Measurements from ENCODE around the gene XPO6.

XPO6 gene

DNA sequence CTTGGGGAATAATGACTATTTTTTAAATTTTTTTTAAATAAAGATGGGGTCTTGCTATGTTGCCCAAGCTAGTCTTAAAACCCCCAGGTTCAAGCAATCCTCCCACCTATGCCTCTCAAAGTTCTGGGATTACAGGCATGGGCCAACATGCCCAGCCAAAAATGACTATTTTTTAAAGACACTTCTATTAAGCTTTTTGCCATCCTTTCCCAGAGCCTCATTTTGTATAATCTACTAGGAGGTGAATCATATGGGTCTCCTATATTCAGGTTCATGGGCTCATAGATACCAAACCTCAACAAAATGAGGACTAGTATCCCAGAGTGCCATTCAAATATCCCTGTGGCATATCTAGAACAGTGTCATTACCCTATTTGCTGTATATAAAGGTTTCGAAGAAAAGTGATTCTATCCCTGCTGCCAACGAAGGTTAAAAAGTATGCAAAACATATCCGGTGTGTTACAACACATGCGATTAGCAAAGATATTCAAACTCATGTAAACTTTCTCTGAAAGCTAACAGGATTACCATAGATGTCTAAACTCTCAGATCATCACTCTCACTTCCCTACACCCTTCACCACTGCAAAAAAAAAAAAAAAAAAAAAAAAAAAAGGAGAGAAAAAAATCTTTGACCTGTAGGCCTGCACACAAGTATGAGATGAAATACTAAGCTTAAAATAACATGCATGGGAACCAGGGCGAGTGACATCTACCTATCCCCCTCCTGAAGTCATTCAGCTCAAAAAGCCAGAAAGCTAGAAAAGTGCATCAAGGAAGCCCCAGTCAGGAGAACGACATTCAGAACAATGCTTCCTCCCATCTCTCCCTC is 23.5 kb downstream of the XPO6 start:
- DNase-seq = no peak
- in situ Hi-C loops (cut with HindIII; ENCODE audit: low pct_ligation_motif_present, low pct_unique_long_range_greater_than_20kb, low sequenced_read_pairs) = no loop called here

- DNase-seq = no peak
- in situ Hi-C loops (cut with HindIII; ENCODE audit: low pct_ligation_motif_present, low pct_unique_long_range_greater_than_20kb, low sequenced_read_pairs) = no loop called here
Measured at GRCh38 chr16:28187595-28188004, 24.2 kb downstream of the XPO6 start.

GRCh38 chr16:28186752-28187151 is 25.0 kb downstream of the XPO6 start:
- no peak for DNase-seq
- in situ Hi-C loops (cut with HindIII; ENCODE audit: low pct_ligation_motif_present, low pct_unique_long_range_greater_than_20kb, low sequenced_read_pairs) = no loop called here

GRCh38 chr16:28185696-28186095 is 26.1 kb downstream of the XPO6 start:
- DNase-seq = no peak
- in situ Hi-C loops (cut with HindIII; ENCODE audit: low pct_ligation_motif_present, low pct_unique_long_range_greater_than_20kb, low sequenced_read_pairs) = no loop called here

DNA sequence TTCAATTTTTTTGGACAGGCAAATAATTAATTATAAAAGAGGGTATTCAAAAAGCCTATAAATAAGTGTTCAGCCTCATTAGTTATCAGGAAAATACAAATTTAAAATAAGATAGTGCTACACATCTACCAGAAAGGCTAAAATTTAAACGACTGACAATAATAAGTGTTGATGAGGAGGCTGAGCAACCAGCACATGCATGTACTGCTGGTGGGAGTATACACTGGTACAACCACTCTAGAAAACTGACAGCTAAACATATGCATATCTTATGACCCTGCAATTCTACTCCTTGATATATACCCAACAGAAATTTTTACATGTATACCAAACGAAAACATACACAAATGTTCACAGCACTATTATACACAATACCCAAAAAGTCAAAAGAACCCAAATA is 27.1 kb downstream of the XPO6 start:
- in situ Hi-C loops (cut with HindIII; ENCODE audit: low pct_ligation_motif_present, low pct_unique_long_range_greater_than_20kb, low sequenced_read_pairs) = no loop called here
- no peak for DNase-seq

DNA sequence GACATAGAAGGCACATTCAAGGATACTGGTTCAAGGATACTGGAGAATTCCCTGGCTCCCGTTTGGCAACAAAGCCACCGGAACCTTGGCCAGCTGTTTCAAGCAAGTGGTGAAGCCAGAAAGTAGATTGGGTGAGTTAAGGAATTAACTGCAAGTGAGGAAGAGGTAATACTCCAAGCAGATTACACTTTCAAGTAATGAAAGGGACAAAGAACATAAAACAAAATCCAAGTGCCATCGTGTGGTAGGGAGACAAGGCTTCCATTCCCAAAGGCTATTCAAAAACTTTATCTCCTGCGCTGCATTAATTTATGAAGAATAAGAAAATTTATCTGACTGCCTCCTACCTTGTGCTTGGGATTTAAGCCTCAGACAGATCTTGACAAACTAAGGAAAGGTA is 27.8 kb downstream of the XPO6 start:
- DNase-seq = no peak

DNA sequence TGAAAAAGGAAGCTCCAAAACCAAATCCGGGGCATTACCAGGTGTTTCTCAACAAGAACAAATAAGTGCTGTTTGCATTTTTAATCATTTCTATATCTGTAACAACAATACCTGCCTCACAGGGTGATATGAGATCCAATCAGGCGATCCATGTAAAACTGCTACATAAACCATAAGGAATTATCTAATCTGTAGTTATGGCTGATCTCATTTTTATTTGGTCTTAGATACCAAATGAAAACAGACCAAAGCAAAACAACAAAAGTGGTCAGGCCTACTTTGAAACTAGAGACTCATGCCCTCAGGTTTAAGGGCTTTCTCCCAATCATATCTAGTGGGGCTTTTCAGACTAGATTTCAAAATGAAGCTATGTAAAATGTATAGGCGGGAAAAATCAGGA is 28.3 kb downstream of the XPO6 start:
- in situ Hi-C loops (cut with HindIII; ENCODE audit: low pct_ligation_motif_present, low pct_unique_long_range_greater_than_20kb, low sequenced_read_pairs) = no loop called here
- DNase-seq = no peak

More for the DNA sequence above, 27.8 kb downstream of the XPO6 start:
- in situ Hi-C loops (cut with HindIII; ENCODE audit: low pct_ligation_motif_present, low pct_unique_long_range_greater_than_20kb, low sequenced_read_pairs) = no loop called here

DNA sequence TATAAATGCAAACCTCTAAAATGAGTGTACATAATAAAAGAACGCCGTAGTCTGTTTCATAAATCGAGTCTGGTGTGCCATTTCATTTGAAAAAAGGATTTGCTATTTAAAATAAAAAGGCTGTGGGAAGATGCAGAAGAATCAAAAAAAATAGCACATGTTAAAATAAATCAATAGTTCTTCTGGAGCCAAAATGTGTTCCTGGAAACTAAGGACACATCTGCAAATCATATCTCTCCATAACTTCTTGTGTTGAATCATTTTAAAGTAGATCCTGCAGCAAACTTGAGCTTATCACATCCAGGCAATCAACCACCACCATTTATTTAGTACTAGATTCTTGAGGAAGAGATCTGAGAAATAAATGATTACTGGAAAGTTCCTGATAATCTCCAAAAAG is 29.0 kb downstream of the XPO6 start:
- in situ Hi-C loops (cut with HindIII; ENCODE audit: low pct_ligation_motif_present, low pct_unique_long_range_greater_than_20kb, low sequenced_read_pairs) = no loop called here
- no peak for DNase-seq

DNA sequence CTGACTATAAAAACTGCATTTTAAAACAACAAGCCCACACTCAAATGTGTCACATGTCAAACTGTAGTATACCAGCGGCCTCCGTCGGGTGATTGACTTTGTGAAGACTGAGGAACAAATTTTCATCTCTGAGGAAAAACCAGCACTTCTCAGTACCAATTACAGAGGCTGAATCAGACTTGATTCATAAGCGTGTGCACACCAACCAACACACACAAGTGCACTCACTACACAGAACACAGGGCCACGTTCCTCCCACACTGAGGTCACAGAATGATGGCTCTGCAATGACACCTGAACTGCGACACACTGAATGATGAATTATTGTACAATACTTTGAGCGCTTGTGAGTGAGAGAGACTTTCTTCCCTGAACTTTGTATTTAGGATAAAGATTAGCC is 29.6 kb downstream of the XPO6 start:
- in situ Hi-C loops (cut with HindIII; ENCODE audit: low pct_ligation_motif_present, low pct_unique_long_range_greater_than_20kb, low sequenced_read_pairs) = no loop called here
- peak; percentile 51 for DNase-seq

- in situ Hi-C loops (cut with HindIII; ENCODE audit: low pct_ligation_motif_present, low pct_unique_long_range_greater_than_20kb, low sequenced_read_pairs) = no loop called here
- DNase-seq = peak; percentile 97
Measured at GRCh38 chr16:28181515-28181914, 30.2 kb downstream of the XPO6 start.

DNA sequence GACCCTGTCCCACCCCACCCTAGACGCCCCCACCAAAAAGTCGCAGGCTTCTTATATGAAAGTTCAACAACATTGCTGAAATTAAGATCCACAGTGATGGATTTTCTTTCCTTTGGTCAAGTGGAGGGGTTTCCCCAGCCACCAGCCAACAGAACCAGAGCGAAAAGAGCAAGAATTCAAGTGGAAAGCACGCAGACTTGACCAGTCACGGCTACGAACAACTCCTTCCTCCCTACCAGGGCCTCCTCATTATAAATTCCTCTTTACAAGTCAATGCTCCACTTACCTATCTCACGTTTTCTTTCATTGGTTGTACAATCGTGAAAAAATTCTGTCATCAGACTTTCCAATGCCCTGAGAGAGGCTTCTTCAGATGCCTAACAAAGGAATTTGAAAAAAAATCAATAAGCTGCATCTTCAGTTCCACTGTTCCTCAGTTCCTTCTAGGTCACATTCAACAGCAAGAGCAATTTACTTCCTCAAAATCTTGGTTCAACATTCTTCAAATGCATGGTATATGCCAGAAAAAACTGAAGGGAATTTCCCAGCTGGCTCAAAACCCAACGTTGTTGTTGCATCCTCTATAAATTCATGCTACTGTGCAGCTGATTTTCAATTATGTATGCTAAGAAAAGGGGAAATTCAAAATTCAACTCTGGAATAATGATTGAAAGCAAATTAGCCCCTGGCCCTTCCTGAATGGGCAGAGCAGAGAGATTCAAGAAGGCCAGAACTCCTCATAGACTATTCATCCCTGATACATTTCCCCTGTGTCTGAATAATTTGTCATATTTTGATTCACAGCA is 30.9 kb downstream of the XPO6 start:
- DNase-seq = peak; percentile 50
- in situ Hi-C loops (cut with HindIII; ENCODE audit: low pct_ligation_motif_present, low pct_unique_long_range_greater_than_20kb, low sequenced_read_pairs) = no loop called here

GRCh38 chr16:28179354-28179753 is 32.4 kb downstream of the XPO6 start:
- peak; percentile 22 for DNase-seq
- in situ Hi-C loops (cut with HindIII; ENCODE audit: low pct_ligation_motif_present, low pct_unique_long_range_greater_than_20kb, low sequenced_read_pairs) = no loop called here

DNA sequence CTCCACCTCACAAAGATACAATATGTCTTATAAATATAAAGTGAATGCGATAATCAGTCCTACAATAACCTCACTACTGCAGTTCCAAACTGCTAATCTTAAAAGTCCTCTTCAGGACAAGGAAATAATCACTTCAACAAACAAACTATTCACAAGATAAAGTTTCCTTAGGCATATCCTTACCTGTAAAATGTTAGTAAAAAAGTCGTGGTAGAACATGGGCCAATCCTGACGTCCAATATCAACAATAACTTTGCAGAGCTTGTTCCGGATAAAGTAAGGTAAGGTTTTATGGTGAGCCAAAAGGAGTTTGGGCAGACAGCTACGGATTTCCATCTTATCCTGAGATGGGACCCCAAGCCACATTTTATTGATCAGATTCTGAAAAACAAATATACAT is 36.0 kb downstream of the XPO6 start:
- in situ Hi-C loops (cut with HindIII; ENCODE audit: low pct_ligation_motif_present, low pct_unique_long_range_greater_than_20kb, low sequenced_read_pairs) = no loop called here

DNA sequence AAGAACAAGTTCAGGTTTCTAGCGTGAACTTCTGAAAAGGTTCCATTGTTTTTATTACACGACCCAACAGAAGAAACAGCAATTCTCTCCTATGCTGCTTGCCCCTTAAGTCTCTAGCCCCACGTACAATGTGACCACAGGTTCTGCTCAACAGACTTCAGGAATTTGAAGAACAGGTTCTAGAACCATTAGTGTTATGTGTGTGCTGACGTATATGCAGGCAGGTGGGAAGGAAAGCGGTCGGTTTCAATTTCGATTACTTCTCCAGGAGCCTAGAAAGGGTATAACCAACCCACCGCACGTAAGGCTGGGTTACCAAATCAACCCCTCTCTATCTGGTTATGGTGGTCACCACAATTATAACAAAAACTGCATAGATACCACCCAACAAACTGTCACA is 39.4 kb downstream of the XPO6 start:
- no peak for DNase-seq
- in situ Hi-C loops (cut with HindIII; ENCODE audit: low pct_ligation_motif_present, low pct_unique_long_range_greater_than_20kb, low sequenced_read_pairs) = no loop called here

More for the DNA sequence above, 36.0 kb downstream of the XPO6 start:
- no peak for DNase-seq

DNA sequence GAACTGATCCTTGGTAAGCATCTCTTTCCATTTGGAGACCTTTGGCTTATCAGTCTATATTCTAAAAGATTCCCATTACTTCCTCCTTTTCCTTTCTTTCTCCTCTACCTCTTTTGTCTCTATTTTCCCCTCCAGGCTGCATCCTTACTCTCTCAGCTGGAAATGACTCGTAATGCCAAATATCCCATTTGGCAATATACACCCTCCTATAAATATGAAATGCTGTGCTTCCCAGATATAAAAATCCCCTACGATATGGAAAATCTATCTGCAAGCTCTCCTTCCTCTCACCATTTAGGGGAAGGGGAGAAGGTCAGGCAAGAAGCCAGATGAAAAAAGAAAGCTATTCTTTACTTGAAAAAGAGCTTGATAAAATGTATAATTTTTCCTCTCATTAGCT is 39.9 kb downstream of the XPO6 start:
- in situ Hi-C loops (cut with HindIII; ENCODE audit: low pct_ligation_motif_present, low pct_unique_long_range_greater_than_20kb, low sequenced_read_pairs) = no loop called here

GRCh38 chr16:28168991-28169554 is 42.7 kb downstream of the XPO6 start:
- DNase-seq = no peak
- in situ Hi-C loops (cut with HindIII; ENCODE audit: low pct_ligation_motif_present, low pct_unique_long_range_greater_than_20kb, low sequenced_read_pairs) = no loop called here

More for the DNA sequence above, 39.9 kb downstream of the XPO6 start:
- no peak for DNase-seq

GRCh38 chr16:28167730-28168129 is 44.0 kb downstream of the XPO6 start:
- in situ Hi-C loops (cut with HindIII; ENCODE audit: low pct_ligation_motif_present, low pct_unique_long_range_greater_than_20kb, low sequenced_read_pairs) = no loop called here

DNA sequence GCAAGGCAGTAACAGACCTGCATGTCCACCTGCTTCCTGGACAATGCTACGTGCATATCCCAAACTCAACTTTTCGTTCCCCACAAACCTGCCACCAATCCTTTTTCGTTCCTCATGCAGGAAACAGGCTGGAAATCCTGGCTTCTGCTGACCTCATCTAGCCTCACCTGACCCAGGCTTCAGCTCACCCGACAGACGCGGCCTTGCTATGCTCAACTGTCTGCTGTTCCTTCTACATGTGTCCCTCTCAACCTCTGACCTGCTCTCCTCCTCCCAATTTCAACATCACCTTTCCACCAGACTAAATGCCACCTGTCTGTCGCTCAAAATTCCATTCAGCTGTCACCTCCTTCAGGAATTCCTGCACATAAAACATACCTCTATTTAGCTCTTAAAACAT is 44.5 kb downstream of the XPO6 start:
- in situ Hi-C loops (cut with HindIII; ENCODE audit: low pct_ligation_motif_present, low pct_unique_long_range_greater_than_20kb, low sequenced_read_pairs) = no loop called here
- no peak for DNase-seq

More at GRCh38 chr16:28167730-28168129, 44.0 kb downstream of the XPO6 start:
- DNase-seq = no peak

DNA sequence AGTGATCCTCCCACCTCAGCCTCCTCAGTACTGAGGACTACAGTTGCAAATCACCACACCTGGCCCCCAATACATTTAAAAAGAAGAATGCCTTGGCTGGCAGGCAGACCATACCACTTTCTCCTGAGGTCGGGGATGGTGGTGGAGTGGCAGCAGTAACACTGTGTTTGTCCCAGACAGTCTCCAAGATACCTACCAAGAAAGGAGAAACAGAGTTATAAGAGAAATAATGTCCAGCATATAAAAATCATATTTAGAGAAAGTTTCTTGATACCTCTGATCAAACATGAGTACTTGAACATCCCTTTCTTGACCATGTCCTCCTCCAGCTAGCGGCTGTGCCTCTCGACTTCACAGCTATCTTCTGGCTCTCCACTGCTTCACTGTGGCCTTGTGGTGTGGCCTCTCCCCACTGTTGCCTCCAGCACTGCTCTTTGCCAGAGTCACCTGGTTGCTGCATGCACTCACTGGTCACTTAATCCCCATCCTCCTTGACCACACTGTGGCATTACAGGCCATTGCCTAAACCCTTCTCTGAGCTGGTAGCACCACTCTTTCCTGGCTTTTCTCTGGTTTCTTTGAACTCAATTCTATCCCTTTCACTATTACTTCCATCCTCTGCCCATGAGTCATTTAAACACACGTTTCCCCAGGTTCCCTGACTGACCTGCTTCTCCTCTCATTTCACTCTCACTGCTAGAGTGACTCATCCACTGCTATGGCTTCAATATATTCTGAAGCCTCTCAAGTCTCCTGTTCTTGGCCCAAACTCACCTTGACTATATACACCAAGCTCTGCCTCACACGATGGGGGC is 45.2 kb downstream of the XPO6 start:
- in situ Hi-C loops (cut with HindIII; ENCODE audit: low pct_ligation_motif_present, low pct_unique_long_range_greater_than_20kb, low sequenced_read_pairs) = no loop called here
- DNase-seq = peak; percentile 54

Data from ACHN (cell line).